Measurements from ENCODE around the gene CFAP161. TPM values are rescaled to one million over a fixed set of nuclear protein-coding genes. Genes with fewer than 3 reads are reported as not detected.

CFAP161 gene
- total RNA-seq, 1 donor from 2014 or later: 7.4 TPM

DNA sequence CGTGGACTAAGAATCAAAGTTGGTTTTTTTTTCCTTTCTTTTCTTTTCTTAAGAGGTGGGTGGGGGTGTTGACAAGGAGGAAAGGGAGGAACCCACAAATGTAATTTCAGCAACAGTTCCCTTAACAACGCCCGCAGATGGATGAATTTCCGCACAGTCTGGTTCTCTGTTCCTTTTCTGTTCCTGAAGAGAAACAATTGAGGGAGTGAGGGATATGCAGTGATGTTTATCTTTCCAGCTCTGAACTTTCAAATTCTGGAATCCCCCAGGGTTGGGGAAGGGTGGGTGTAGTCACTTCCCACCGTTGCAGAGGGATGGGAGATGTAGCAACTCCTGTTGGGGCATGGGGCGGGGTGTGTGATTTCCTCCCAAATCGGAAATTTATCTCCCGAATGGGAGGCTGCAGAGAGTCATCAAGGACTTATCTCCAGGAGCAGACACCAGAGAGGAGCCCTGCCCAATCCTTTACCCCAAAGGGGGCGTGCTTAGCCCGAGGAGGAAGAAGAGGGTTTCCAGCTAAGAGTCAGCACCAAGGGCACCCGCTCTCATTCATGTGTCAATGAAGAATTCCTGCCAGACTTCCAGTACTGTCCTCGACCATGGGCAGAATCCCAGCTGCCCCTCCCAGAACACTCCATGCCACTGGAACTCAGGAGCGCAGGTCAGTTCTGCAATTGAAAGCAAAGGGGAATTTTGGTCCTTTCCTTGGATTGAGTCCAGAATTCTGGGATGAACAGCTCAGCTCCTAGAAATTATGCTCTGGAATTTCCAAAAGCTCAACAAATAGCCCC, 35.0 kb upstream of the CFAP161 start:
- Histone ChIP-seq H3K9me3 (no peaks in the 10 kb centered on the region), H3K36me3 (no peaks in the 10 kb centered on the region), H3K27me3 (ENCODE audit: low read depth) (no peaks in the 10 kb centered on the region), H3K4me3 (peak overlapping the region; percentile 17), H3K4me1 (peaks cover 17% of the 10 kb centered on the region), H3K27ac (peak overlapping the region; percentile 27)
- intact Hi-C loops (cut with DNase I): loop anchor here (10.0 kb wide), 1 partner anchor 94 kb away; the partner anchor contains the start of gene TLNRD1
- ATAC-seq: peak; percentile 70 to 77
- TF ChIP-seq, protein P1, sequence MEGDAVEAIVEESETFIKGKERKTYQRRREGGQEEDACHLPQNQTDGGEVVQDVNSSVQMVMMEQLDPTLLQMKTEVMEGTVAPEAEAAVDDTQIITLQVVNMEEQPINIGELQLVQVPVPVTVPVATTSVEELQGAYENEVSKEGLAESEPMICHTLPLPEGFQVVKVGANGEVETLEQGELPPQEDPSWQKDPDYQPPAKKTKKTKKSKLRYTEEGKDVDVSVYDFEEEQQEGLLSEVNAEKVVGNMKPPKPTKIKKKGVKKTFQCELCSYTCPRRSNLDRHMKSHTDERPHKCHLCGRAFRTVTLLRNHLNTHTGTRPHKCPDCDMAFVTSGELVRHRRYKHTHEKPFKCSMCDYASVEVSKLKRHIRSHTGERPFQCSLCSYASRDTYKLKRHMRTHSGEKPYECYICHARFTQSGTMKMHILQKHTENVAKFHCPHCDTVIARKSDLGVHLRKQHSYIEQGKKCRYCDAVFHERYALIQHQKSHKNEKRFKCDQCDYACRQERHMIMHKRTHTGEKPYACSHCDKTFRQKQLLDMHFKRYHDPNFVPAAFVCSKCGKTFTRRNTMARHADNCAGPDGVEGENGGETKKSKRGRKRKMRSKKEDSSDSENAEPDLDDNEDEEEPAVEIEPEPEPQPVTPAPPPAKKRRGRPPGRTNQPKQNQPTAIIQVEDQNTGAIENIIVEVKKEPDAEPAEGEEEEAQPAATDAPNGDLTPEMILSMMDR (IDR thresholded peaks at IDR 0.05): no peak
- peak; percentile 56 for DNase-seq

- TF ChIP-seq, protein P1 (IDR thresholded peaks at IDR 0.05): no peak
- no peak for ATAC-seq
- intact Hi-C loops (cut with DNase I): no loop called here
- peaks cover 25% of the 10 kb centered on the region for H3K4me1 ChIP-seq
- H3K36me3 ChIP-seq: no peaks in the 10 kb centered on the region
- no peaks in the 10 kb centered on the region for H3K27me3 ChIP-seq (ENCODE audit: low read depth)
- DNase-seq: no peak
- H3K27ac ChIP-seq: no peak overlapping the region
- no peak overlapping the region for H3K4me3 ChIP-seq
- H3K9me3 ChIP-seq: no peaks in the 10 kb centered on the region
Observed at GRCh38 chr15:81101894-81102815, 31.9 kb upstream of the CFAP161 start.

- Histone ChIP-seq H3K27me3 (ENCODE audit: low read depth) (no peaks in the 10 kb centered on the region), H3K9me3 (no peaks in the 10 kb centered on the region), H3K27ac (no peak overlapping the region), H3K36me3 (no peaks in the 10 kb centered on the region), H3K4me1 (peaks cover 28% of the 10 kb centered on the region), H3K4me3 (no peak overlapping the region)
- intact Hi-C loops (cut with DNase I): no loop called here
- ATAC-seq (no peak), DNase-seq (no peak)
- TF ChIP-seq, protein P1 (IDR thresholded peaks at IDR 0.05): no peak
Observed at GRCh38 chr15:81103857-81104256, 30.2 kb upstream of the CFAP161 start.

GRCh38 chr15:81105545-81105944, 28.5 kb upstream of the CFAP161 start:
- intact Hi-C loops (cut with DNase I): loop anchor here (5.0 kb wide), 1 partner anchor 162 kb away; no protein-coding TSS in a partner anchor
- Histone ChIP-seq H3K9me3 (no peaks in the 10 kb centered on the region), H3K27ac (no peak overlapping the region), H3K36me3 (no peaks in the 10 kb centered on the region), H3K4me3 (no peak overlapping the region), H3K4me1 (peaks cover 19% of the 10 kb centered on the region), H3K27me3 (ENCODE audit: low read depth) (no peaks in the 10 kb centered on the region)
- ATAC-seq: no peak
- no peak for DNase-seq
- TF ChIP-seq, protein P1 (IDR thresholded peaks at IDR 0.05): no peak

DNA sequence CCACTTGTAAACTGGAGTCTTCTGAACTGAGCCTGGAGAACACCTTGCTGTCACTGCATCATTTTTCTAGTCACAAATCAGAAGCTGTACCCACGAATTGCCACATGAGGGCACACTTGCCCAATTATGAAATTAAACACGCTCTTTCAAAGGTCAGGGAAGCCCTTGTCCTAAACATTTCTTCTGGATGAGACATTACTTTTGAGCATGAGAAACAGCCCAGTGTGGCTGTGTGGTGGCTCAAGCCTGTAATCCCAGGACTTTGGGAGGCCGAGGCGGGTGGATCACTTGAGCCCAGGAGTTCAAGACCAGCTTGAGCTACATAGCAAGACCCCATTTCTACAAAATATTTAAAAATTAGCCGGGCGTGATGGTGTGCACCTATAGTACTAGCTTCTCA, 27.5 kb upstream of the CFAP161 start:
- no peak overlapping the region for H3K27ac ChIP-seq
- no peaks in the 10 kb centered on the region for H3K27me3 ChIP-seq (ENCODE audit: low read depth)
- H3K4me3 ChIP-seq: no peak overlapping the region
- TF ChIP-seq, protein P1 (IDR thresholded peaks at IDR 0.05): peak; percentile 78
- ATAC-seq (peak; percentile 78 to 80), DNase-seq (no peak)
- no peaks in the 10 kb centered on the region for H3K9me3 ChIP-seq
- no peaks in the 10 kb centered on the region for H3K36me3 ChIP-seq
- peaks cover 23% of the 10 kb centered on the region for H3K4me1 ChIP-seq
- intact Hi-C loops (cut with DNase I): loop anchor here (5.0 kb wide), 1 partner anchor 161 kb away; no protein-coding TSS in a partner anchor
